SK-N-SH (cell line): ENCODE results near the gene RAPGEF2.

Experiments
- CTCF ChIP-seq: fragments of 200-600 bp; sonication (generic); IDR thresholded peaks from 2 replicates; pipeline ENCODE4 v1.6.1; 2017; ENCODE audit warnings: antibody characterized with exemption, mild to moderate bottlenecking, moderate library complexity
- NFIC ChIP-seq: IDR thresholded peaks from 2 replicates; pipeline ENCODE4 v1.4.0; 2012; ENCODE audit warnings: borderline replicate concordance
- RAD21 ChIP-seq: IDR thresholded peaks from 2 replicates; pipeline ENCODE4 v1.6.1; 2012; ENCODE audit warnings: mild to moderate bottlenecking, low read length
- REST ChIP-seq: IDR thresholded peaks from 2 replicates; pipeline ENCODE4 v1.6.1; 2012; ENCODE audit warnings: mild to moderate bottlenecking, low read depth, low read length, moderate library complexity
- TAF1 ChIP-seq: IDR thresholded peaks from 2 replicates; pipeline ENCODE4 v1.6.1; 2012; ENCODE audit warnings: low read depth, mild to moderate bottlenecking, low read length, moderate library complexity, borderline replicate concordance
- YY1 ChIP-seq: IDR thresholded peaks from 2 replicates; pipeline ENCODE4 v1.4.0; 2012; ENCODE audit warnings: low read depth, mild to moderate bottlenecking

GRCh38 chr4:159216834-159217233, 114.0 kb downstream of the RAPGEF2 start:
- TF ChIP-seq CTCF (no peak), YY1 (no peak), REST (no peak), TAF1 (no peak), NFIC (no peak), RAD21 (no peak)
